ENCODE measurements around the gene JOSD1.

Gene JOSD1

GRCh38 chr22:38732251-38732815 lies 31.6 kb upstream of the JOSD1 start:
- no peak for DNase-seq

GRCh38 chr22:38731703-38732161 lies 31.0 kb upstream of the JOSD1 start:
- DNase-seq: no peak

- no peak for DNase-seq
Measured at GRCh38 chr22:38730411-38730871, 29.7 kb upstream of the JOSD1 start.

DNA sequence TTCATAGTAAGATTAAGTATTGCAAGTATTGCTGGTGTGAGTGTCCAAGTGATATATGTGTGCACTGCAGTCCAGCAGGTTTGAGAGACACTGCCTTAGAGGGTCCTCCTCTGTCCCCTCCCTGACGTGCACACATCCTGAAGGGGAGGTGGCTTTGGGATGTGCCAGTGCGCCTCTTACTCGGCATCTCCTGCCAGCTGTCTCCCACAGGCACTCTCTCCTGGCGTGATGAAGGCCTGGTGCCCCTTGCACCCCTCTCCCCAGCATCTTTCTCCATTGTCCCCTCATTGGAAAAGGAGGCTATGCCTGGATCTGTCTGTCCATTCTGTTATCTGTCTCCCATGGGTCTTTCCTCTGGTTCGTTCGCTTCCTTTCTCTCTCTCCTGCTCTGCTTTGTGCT lies 29.2 kb upstream of the JOSD1 start:
- no peak for DNase-seq

GRCh38 chr22:38728871-38729796 lies 28.4 kb upstream of the JOSD1 start:
- DNase-seq: no peak

GRCh38 chr22:38727530-38728451 lies 27.0 kb upstream of the JOSD1 start:
- DNase-seq: no peak

GRCh38 chr22:38727123-38727522 lies 26.4 kb upstream of the JOSD1 start:
- no peak for DNase-seq

- no peak for DNase-seq
Measured at GRCh38 chr22:38725900-38726655, 25.3 kb upstream of the JOSD1 start.

GRCh38 chr22:38724926-38725571 lies 24.3 kb upstream of the JOSD1 start:
- peak; percentile 38 for DNase-seq

GRCh38 chr22:38724176-38724575 lies 23.4 kb upstream of the JOSD1 start:
- DNase-seq: no peak

DNA sequence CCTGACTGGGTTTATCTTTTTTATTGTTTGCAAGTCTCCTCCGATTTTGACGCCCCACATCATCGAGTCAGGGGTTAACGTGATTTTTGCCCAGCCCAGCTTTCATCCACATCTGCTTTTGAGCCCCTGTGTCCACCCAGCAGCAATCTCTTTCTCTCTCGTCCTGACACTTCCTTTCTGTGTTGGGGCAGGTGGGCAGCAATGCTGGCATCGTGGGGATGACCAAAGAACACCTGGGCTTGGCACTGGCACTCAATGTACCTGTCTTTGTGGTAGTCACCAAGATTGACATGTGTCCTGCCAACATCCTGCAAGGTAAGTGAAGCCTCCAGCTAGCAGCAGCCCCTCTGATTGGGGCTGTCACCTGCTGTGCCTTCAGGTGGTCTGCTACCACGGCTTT lies 20.8 kb upstream of the JOSD1 start:
- DNase-seq: no peak

GRCh38 chr22:38720350-38720749 lies 19.6 kb upstream of the JOSD1 start:
- no peak for DNase-seq

GRCh38 chr22:38719196-38719595 lies 18.5 kb upstream of the JOSD1 start:
- no peak for DNase-seq

GRCh38 chr22:38718414-38718813 lies 17.7 kb upstream of the JOSD1 start:
- DNase-seq: no peak

GRCh38 chr22:38717244-38717643 lies 16.5 kb upstream of the JOSD1 start:
- no peak for DNase-seq

DNA sequence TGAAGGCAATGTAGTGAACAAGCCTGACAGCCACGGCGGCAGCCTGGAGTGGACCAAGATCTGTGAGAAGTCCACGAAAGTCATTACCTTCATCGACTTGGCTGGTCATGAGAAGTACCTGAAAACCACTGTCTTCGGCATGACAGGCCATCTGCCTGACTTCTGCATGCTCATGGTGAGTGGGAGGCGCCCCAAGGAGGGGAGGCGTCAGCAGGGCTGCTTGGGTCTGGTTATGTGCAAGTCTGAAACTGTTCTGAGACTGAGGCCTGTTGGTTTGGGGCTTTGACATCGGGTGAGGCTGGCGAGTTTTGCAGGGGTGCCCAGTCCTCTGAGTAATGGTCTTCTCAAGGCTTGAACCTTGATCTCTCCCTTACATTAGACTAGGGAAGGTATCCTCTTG lies 16.1 kb upstream of the JOSD1 start:
- no peak for DNase-seq

- DNase-seq: no peak
Measured at GRCh38 chr22:38716271-38716670, 15.5 kb upstream of the JOSD1 start.

- DNase-seq: no peak
Measured at GRCh38 chr22:38715852-38716251, 15.1 kb upstream of the JOSD1 start.

GRCh38 chr22:38715176-38715764 lies 14.5 kb upstream of the JOSD1 start:
- DNase-seq: no peak

GRCh38 chr22:38713921-38714320 lies 13.2 kb upstream of the JOSD1 start:
- DNase-seq: no peak

- no peak for DNase-seq
Measured at GRCh38 chr22:38712486-38713207, 11.9 kb upstream of the JOSD1 start.

Measured in CD4-positive, alpha-beta T cell treated with Interleukin-15 for 1 hour (primary cell).